ENCODE measurements around the gene BCAS4.
"Not testable (repeated sequence)": the region's sequence is repeated elsewhere in the genome, so short reads cannot be mapped to it uniquely, and the experiment has no call there.

Gene BCAS4

DNA sequence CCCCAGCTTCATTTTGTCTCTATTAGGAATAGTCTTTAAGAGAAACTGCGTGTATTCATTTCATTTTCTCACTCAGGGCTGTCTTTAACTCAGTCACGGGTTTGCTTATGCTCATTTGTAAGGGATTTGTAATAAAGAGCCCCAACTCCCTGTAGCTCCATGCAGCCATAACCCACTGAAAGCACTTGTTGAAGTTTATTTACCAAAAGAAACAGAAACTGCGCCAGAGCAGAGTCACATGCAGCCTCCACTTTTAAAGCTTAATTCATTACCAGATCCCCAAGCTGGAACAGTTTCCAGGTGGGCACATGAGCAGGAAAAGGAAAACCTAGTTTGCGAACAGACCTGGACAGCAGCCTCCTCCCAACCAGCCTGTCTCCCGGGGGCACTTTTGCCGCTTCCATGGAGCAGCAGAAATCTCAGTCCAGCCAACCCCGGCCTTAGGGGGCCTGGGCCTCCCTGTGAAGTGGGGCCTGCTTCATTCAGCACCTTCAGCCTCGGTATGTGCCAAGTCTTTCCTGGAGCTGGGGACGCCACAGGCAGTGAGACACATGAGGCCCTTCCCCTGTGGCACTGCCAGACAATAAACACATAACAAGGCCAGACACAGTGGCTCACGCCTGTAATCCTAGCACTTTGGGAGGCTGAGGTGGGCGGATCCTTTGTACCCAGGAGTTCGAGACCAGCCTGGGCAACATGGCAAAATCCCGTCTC is 4.5 kb downstream of the BCAS4 start:
- Histone ChIP-seq H3K9ac (peak overlapping the region; percentile 54), H3K4me1 (peaks cover 78% of the 10 kb centered on the region), H3K9me3 (no peaks in the 10 kb centered on the region), H3K27ac (peak overlapping the region; percentile 72), H3K4me3 (no peak overlapping the region), H3K36me3 (peaks cover 39% of the 10 kb centered on the region), H4K20me1 (peaks cover 21% of the 10 kb centered on the region; the same call in 1 of the 2 replicates), H3K27me3 (no peaks in the 10 kb centered on the region), H3K4me2 (peak overlapping the region; percentile 74)
- TF ChIP-seq Cebpa-rat (IDR thresholded peaks at IDR 0.05): no peak

- H4K20me1 ChIP-seq: peaks cover 21% of the 10 kb centered on the region; the same call in 1 of the 2 replicates
Measured at GRCh38 chr20:50799890-50800550, 5.2 kb downstream of the BCAS4 start.

GRCh38 chr20:50800986-50801746 is 6.3 kb downstream of the BCAS4 start:
- H3K9me3 ChIP-seq, H3K27ac ChIP-seq, H3K4me3 ChIP-seq, H3K9ac ChIP-seq, H3K27me3 ChIP-seq: not testable (repeated sequence)
- Histone ChIP-seq H4K20me1 (peaks cover 21% of the 10 kb centered on the region; the same call in 1 of the 2 replicates), H3K36me3 (peaks cover 39% of the 10 kb centered on the region), H3K4me2 (peak overlapping the region; percentile 9; the same call in 1 of the 2 replicates), H3K4me1 (peaks cover 94% of the 10 kb centered on the region)

More at GRCh38 chr20:50799890-50800550, 5.2 kb downstream of the BCAS4 start:
- Histone ChIP-seq H3K36me3 (peaks cover 39% of the 10 kb centered on the region), H3K9me3 (no peaks in the 10 kb centered on the region), H3K4me3 (no peak overlapping the region), H3K9ac (peak overlapping the region; percentile 54), H3K27ac (peak overlapping the region; percentile 72), H3K4me1 (peaks cover 82% of the 10 kb centered on the region), H3K4me2 (peak overlapping the region; percentile 74), H3K27me3 (no peaks in the 10 kb centered on the region)
- no peak for TF ChIP-seq Cebpa-rat (IDR thresholded peaks at IDR 0.05)

- H3K4me3 ChIP-seq: no peak overlapping the region
- H3K4me2 ChIP-seq: peak overlapping the region; percentile 9; the same call in 1 of the 2 replicates
- no peak overlapping the region; the same call in 1 of the 2 replicates for H3K27ac ChIP-seq
- H3K36me3 ChIP-seq: peaks cover 40% of the 10 kb centered on the region
- H4K20me1 ChIP-seq: peaks cover 21% of the 10 kb centered on the region; the same call in 1 of the 2 replicates
- H3K9me3 ChIP-seq: no peaks in the 10 kb centered on the region
- H3K9ac ChIP-seq: no peak overlapping the region
- TF ChIP-seq Cebpa-rat (IDR thresholded peaks at IDR 0.05): no peak
- no peaks in the 10 kb centered on the region for H3K27me3 ChIP-seq
- H3K4me1 ChIP-seq: peaks cover 96% of the 10 kb centered on the region
Measured at GRCh38 chr20:50801747-50802125, 6.9 kb downstream of the BCAS4 start.

DNA sequence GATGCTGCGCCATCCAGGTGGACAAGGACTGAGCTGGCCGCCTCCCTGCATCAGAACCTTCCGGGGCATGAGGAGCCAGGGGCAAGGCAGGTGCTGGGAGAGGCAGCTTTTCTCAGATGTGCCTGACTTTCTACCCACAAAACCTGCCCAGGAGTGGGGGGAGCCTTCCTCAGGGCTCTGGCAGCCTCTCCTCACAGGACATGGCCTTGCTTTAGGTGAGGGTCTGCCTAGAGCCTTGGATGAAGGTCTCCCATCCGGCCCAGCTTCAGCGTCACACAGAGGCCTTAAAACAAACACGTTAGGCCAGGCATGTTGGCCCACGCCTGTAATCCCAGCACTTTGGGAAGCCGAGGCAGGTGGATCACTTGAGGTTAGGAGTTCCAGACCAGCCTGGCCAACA is 7.4 kb downstream of the BCAS4 start:
- peak overlapping the region; percentile 44; the same call in 1 of the 2 replicates for H3K27ac ChIP-seq
- H3K9ac ChIP-seq: no peak overlapping the region
- no peaks in the 10 kb centered on the region for H3K27me3 ChIP-seq
- peaks cover 45% of the 10 kb centered on the region for H3K36me3 ChIP-seq
- peaks cover 5% of the 10 kb centered on the region for H3K9me3 ChIP-seq
- H3K4me3 ChIP-seq: no peak overlapping the region
- TF ChIP-seq Cebpa-rat (IDR thresholded peaks at IDR 0.05): no peak
- peaks cover 96% of the 10 kb centered on the region for H3K4me1 ChIP-seq
- H4K20me1 ChIP-seq: peaks cover 21% of the 10 kb centered on the region; the same call in 1 of the 2 replicates
- peak overlapping the region; percentile 9; the same call in 1 of the 2 replicates for H3K4me2 ChIP-seq

- H3K9ac ChIP-seq: peak overlapping the region; percentile 70
- H3K36me3 ChIP-seq: peaks cover 54% of the 10 kb centered on the region
- no peaks in the 10 kb centered on the region for H3K27me3 ChIP-seq
- 0 out of 2 replicates have a peak, but pooled peaks cover 10% of the 10 kb centered on the region for H4K20me1 ChIP-seq
- peaks cover 29% of the 10 kb centered on the region for H3K9me3 ChIP-seq
- peak overlapping the region; percentile 35; the same call in 1 of the 2 replicates for H3K4me3 ChIP-seq
- peaks cover 79% of the 10 kb centered on the region for H3K4me1 ChIP-seq
- TF ChIP-seq Cebpa-rat (IDR thresholded peaks at IDR 0.05): no peak
- peak overlapping the region; percentile 87 for H3K4me2 ChIP-seq
- peak overlapping the region; percentile 66 for H3K27ac ChIP-seq
Measured at GRCh38 chr20:50804437-50805348, 9.8 kb downstream of the BCAS4 start.

- H3K4me3 ChIP-seq: peak overlapping the region; percentile 35; the same call in 1 of the 2 replicates
- H4K20me1 ChIP-seq: 0 out of 2 replicates have a peak, but pooled peaks cover 10% of the 10 kb centered on the region
- H3K27me3 ChIP-seq: no peaks in the 10 kb centered on the region
- H3K36me3 ChIP-seq: peaks cover 48% of the 10 kb centered on the region
- peaks cover 79% of the 10 kb centered on the region for H3K4me1 ChIP-seq
- peak overlapping the region; percentile 87 for H3K4me2 ChIP-seq
- peak overlapping the region; percentile 66 for H3K27ac ChIP-seq
- H3K9ac ChIP-seq: peak overlapping the region; percentile 70
- H3K9me3 ChIP-seq: peaks cover 33% of the 10 kb centered on the region
- TF ChIP-seq Cebpa-rat (IDR thresholded peaks at IDR 0.05): no peak
Measured at GRCh38 chr20:50805349-50805684, 10.5 kb downstream of the BCAS4 start.

DNA sequence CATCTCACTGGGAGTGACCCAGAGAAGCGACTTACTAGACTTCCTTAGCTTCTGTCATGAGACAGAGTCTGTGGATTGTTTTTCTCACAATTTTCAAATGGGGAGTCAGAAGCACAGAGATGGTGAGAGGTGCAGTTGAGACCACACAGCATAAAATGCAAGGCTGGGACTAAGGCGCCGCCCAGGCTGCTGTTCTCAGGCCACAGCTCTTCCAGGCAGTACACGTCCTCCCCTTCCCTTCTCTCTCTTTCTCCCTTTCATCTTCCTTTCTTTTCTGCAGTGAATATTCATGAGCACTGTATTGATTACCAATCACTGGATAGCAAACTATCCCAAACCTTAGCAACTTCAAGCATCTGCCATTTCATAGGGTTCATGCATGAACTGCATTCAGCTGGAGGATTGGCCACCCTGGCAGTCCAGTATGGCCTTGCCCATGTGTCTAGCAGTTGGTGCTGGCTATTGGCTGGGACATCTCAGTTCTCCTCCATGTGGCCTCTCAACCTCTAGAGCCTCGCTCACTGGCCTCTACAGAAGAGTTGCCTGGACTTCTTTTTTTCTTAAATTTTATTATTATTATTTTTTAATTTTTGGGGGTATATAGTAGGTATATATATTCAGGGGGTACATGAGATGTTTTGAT is 11.4 kb downstream of the BCAS4 start:
- Histone ChIP-seq H3K4me2 (peak overlapping the region; percentile 87), H3K36me3 (peaks cover 38% of the 10 kb centered on the region), H3K4me1 (peaks cover 81% of the 10 kb centered on the region), H3K27ac (peak overlapping the region; percentile 66), H3K4me3 (0 out of 2 replicates have a peak overlapping the region, but pooled peaks have one; percentile 35), H3K9ac (peak overlapping the region; percentile 70), H4K20me1 (0 out of 2 replicates have a peak, but pooled peaks cover 6% of the 10 kb centered on the region), H3K27me3 (no peaks in the 10 kb centered on the region), H3K9me3 (peaks cover 33% of the 10 kb centered on the region)
- TF ChIP-seq Cebpa-rat (IDR thresholded peaks at IDR 0.05): no peak

Data from BLaER1 (cell line).